Mesenchymal stem cell (in vitro differentiated cells and primary cell): Measurements from ENCODE around the gene FAM153A.
"Not testable (repeated sequence)": the region's sequence is repeated elsewhere in the genome, so short reads cannot be mapped to it uniquely, and the experiment has no call there.

ENCODE experiments used
- DNase-seq: peaks from one replicate; pipeline ENCODE4 v3.0.0-alpha.2; 2013
- H2AFZ ChIP-seq: one replicate; pipeline ENCODE4 v1.6.1; 2013; ENCODE audit warnings: low read depth, mild to moderate bottlenecking, control low read depth, inconsistent platforms, low read length, moderate library complexity
- H2AK5ac ChIP-seq: 2 replicates; pipeline ENCODE4 v1.6.1; 2013; ENCODE audit warnings: low read length, moderate library complexity, mild to moderate bottlenecking, inconsistent platforms; ENCODE audit not compliant: severe bottlenecking
- H2BK120ac ChIP-seq: one replicate; pipeline ENCODE4 v1.6.1; 2013; ENCODE audit warnings: low read depth, mild to moderate bottlenecking, inconsistent platforms, low read length, moderate library complexity
- H2BK12ac ChIP-seq, 2 experiments: one replicate each; pipeline ENCODE4 v1.6.1; 2013; ENCODE audit warnings: inconsistent platforms in 2 of 2, low read length in 2 of 2, mild to moderate bottlenecking in 2 of 2, moderate library complexity in 2 of 2, control low read depth in 1 of 2
- H2BK15ac ChIP-seq: one replicate; pipeline ENCODE4 v1.6.1; 2013; ENCODE audit warnings: mild to moderate bottlenecking, low read depth, inconsistent platforms; ENCODE audit not compliant: poor library complexity, severe bottlenecking
- H2BK5ac ChIP-seq: 2 replicates; pipeline ENCODE4 v1.6.1; 2013; ENCODE audit warnings: low read depth, mild to moderate bottlenecking, low read length, control low read depth, inconsistent platforms; ENCODE audit not compliant: poor library complexity, severe bottlenecking
- H3K14ac ChIP-seq, 2 experiments: one replicate each; pipeline ENCODE4 v1.6.1; 2013; ENCODE audit warnings: inconsistent platforms in 2 of 2, low read length in 2 of 2, control low read depth in 1 of 2, mild to moderate bottlenecking in 1 of 2, moderate library complexity in 1 of 2
- H3K18ac ChIP-seq, 2 experiments: one replicate each; pipeline ENCODE4 v1.6.1; 2013; ENCODE audit warnings: inconsistent platforms in 2 of 2, low read length in 2 of 2, control low read depth in 1 of 2, low read depth in 1 of 2, mild to moderate bottlenecking in 1 of 2
- H3K23ac ChIP-seq, 2 experiments: one replicate each; pipeline ENCODE4 v1.6.1; 2013; ENCODE audit warnings: inconsistent platforms in 2 of 2, low read length in 2 of 2, mild to moderate bottlenecking in 2 of 2, moderate library complexity in 2 of 2, control low read depth in 1 of 2
- H3K27ac ChIP-seq: 2 replicates; pipeline ENCODE4 v1.5.1; 2013; ENCODE audit warnings: mild to moderate bottlenecking, moderate library complexity, low read length, control low read depth, inconsistent platforms; ENCODE audit not compliant: poor library complexity, severe bottlenecking
- H3K27me3 ChIP-seq, 2 experiments: 2 replicates each; pipeline versions ENCODE4 v1.6.1 to v1.7.0; 2013; ENCODE audit warnings: low read length in 2 of 2, mild to moderate bottlenecking in 2 of 2, moderate library complexity in 2 of 2, control low read depth in 1 of 2, inconsistent platforms in 1 of 2; ENCODE audit not compliant: control insufficient read depth in 1 of 2, insufficient read depth in 1 of 2
- H3K36me3 ChIP-seq, 2 experiments: 2 replicates each; pipeline versions ENCODE4 v1.6.1 to v1.7.0; 2013; ENCODE audit warnings: low read length in 2 of 2, control low read depth in 1 of 2, inconsistent platforms in 1 of 2, low read depth in 1 of 2, mild to moderate bottlenecking in 1 of 2; ENCODE audit not compliant: insufficient read depth in 2 of 2, control insufficient read depth in 1 of 2
- H3K4ac ChIP-seq, 2 experiments: one replicate each; pipeline ENCODE4 v1.6.1; 2013; ENCODE audit warnings: inconsistent platforms in 2 of 2, low read length in 2 of 2, mild to moderate bottlenecking in 2 of 2, moderate library complexity in 2 of 2, control low read depth in 1 of 2, low read depth in 1 of 2
- H3K4me1 ChIP-seq: 2 replicates; pipeline ENCODE4 v1.6.1; 2013; ENCODE audit warnings: low read depth, low read length, control low read depth; ENCODE audit not compliant: control insufficient read depth, insufficient read depth
- H3K4me2 ChIP-seq: 2 replicates; pipeline ENCODE4 v1.6.1; 2013; ENCODE audit warnings: low read length, mild to moderate bottlenecking, inconsistent platforms; ENCODE audit not compliant: poor library complexity, severe bottlenecking
- H3K4me3 ChIP-seq, 2 experiments: 2 replicates each; pipeline versions ENCODE4 v1.5.1 to v1.7.0; 2013; ENCODE audit warnings: low read length in 2 of 2, mild to moderate bottlenecking in 2 of 2, control low read depth in 1 of 2, low read depth in 1 of 2; ENCODE audit not compliant: insufficient read depth in 1 of 2
- H3K79me1 ChIP-seq: replicated peaks from 2 replicates; pipeline ENCODE4 v1.6.1; 2013; ENCODE audit warnings: mild to moderate bottlenecking, control low read depth, low read length, inconsistent platforms; ENCODE audit not compliant: poor library complexity, severe bottlenecking
- H3K9ac ChIP-seq: 2 replicates; pipeline ENCODE4 v1.7.0; 2013; ENCODE audit warnings: mild to moderate bottlenecking, low read length, moderate library complexity
- H3K9me3 ChIP-seq: 2 replicates; pipeline ENCODE4 v1.7.0; 2013; ENCODE audit warnings: mild to moderate bottlenecking, low read length; ENCODE audit not compliant: control insufficient read depth
- H4K8ac ChIP-seq: one replicate; pipeline ENCODE4 v1.6.1; 2013; ENCODE audit warnings: inconsistent platforms, mild to moderate bottlenecking, low read length, moderate library complexity
- H4K91ac ChIP-seq: one replicate; pipeline ENCODE4 v1.6.1; 2013; ENCODE audit warnings: mild to moderate bottlenecking, low read length, inconsistent platforms
- WGBS: methylation state at CpG from one replicate; pipeline ENCODE4 v1.1.7; 2013; ENCODE audit warnings: mixed read lengths; 5-methylcytosine and 5-hydroxymethylcytosine counted together

The FAM153A gene

GRCh38 chr5:177694518-177694835, 88.2 kb downstream of the FAM153A start:
- not testable (repeated sequence) for H4K8ac ChIP-seq, H3K4ac ChIP-seq, H3K4me1 ChIP-seq, H3K9me3 ChIP-seq, H3K23ac ChIP-seq, H3K14ac ChIP-seq, H3K9ac ChIP-seq, H2AK5ac ChIP-seq, H4K91ac ChIP-seq, H2BK15ac ChIP-seq, H3K4me2 ChIP-seq, H2BK5ac ChIP-seq, H3K79me1 ChIP-seq, H3K36me3 ChIP-seq, DNase-seq, H3K18ac ChIP-seq, H2AFZ ChIP-seq, H3K27ac ChIP-seq, H3K27me3 ChIP-seq, H2BK12ac ChIP-seq, H2BK120ac ChIP-seq, H3K4me3 ChIP-seq
- WGBS, result no CpG with 5 or more reads among the region's 2 CpGs

GRCh38 chr5:177693671-177694517, 88.8 kb downstream of the FAM153A start:
- not testable (repeated sequence) for H3K4me3 ChIP-seq, H3K4me2 ChIP-seq

GRCh38 chr5:177692969-177693368, 89.7 kb downstream of the FAM153A start:
- H3K9me3 ChIP-seq, H2BK15ac ChIP-seq, H2AK5ac ChIP-seq, H3K4me3 ChIP-seq, H3K4me1 ChIP-seq, H3K27ac ChIP-seq, H3K14ac ChIP-seq, H3K36me3 ChIP-seq, H3K27me3 ChIP-seq, H3K23ac ChIP-seq, DNase-seq, H2BK12ac ChIP-seq, H2AFZ ChIP-seq, H3K4me2 ChIP-seq, H3K79me1 ChIP-seq, H4K8ac ChIP-seq, H3K18ac ChIP-seq, H3K9ac ChIP-seq, H2BK120ac ChIP-seq, H2BK5ac ChIP-seq, H4K91ac ChIP-seq, H3K4ac ChIP-seq: not testable (repeated sequence)
- WGBS, result 63% methylated on average over 1 of the region's 7 CpGs

More at GRCh38 chr5:177693671-177694517, 88.8 kb downstream of the FAM153A start:
- not testable (repeated sequence) for H3K27me3 ChIP-seq, H3K27ac ChIP-seq, H4K8ac ChIP-seq, H4K91ac ChIP-seq, H2BK12ac ChIP-seq, H3K9me3 ChIP-seq, H2BK15ac ChIP-seq, DNase-seq, H3K79me1 ChIP-seq, H3K4ac ChIP-seq, H3K4me1 ChIP-seq, H2AK5ac ChIP-seq, H3K18ac ChIP-seq, H3K36me3 ChIP-seq, H2BK5ac ChIP-seq, H3K14ac ChIP-seq, H3K23ac ChIP-seq, H3K9ac ChIP-seq, H2BK120ac ChIP-seq, H2AFZ ChIP-seq
- WGBS, result 61% methylated on average over 6 of the region's 8 CpGs

- not testable (repeated sequence) for H3K18ac ChIP-seq, H2BK120ac ChIP-seq, H3K4me3 ChIP-seq, H2BK15ac ChIP-seq, H2AFZ ChIP-seq, H3K14ac ChIP-seq, H3K4me2 ChIP-seq, H3K4ac ChIP-seq, H4K8ac ChIP-seq, H3K9me3 ChIP-seq, H2BK5ac ChIP-seq, H3K27me3 ChIP-seq, H3K79me1 ChIP-seq, H3K4me1 ChIP-seq, H2AK5ac ChIP-seq, H3K9ac ChIP-seq, H3K27ac ChIP-seq, H4K91ac ChIP-seq, H3K36me3 ChIP-seq, H3K23ac ChIP-seq, H2BK12ac ChIP-seq
- peak; percentile 19 for DNase-seq
- WGBS, result 0% methylated on average over 1 of the region's 1 CpG
Measured at GRCh38 chr5:177692507-177692906, 90.2 kb downstream of the FAM153A start.
